ENCODE measurements around the gene FHDC1. TPM values are rescaled to one million over a fixed set of nuclear protein-coding genes. Genes with fewer than 3 reads are reported as not detected.

The FHDC1 gene
- total RNA-seq, 1 experiment from 2014 or later = 19.9 TPM

DNA sequence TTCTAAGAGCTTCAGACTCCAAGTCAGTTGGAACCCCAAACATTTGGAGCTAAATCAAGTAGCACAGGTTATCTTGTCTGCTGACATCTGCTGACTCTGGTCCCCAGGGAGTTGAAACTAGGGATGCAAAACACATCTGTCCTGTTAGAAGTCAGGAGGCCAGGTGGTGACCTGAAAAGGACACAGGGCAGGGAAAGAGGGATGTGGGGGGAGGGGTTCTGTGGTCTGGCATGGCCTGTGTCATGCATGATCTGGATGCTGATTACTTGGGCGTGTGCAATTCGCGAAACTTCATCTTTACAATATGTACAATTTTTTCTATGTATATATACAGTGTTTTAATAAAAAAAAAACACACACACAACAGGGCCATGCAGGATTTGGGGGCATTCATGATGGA lies 55.3 kb downstream of the FHDC1 start:
- no peak overlapping the region for H4K8ac ChIP-seq (replicated peaks; ENCODE audit: insufficient read length, low read depth, low read length)
- H3K27ac Mint-ChIP-seq = no peak overlapping the region
- H2BK15ac ChIP-seq (ENCODE audit: low read depth, low read length) = no peak overlapping the region
- H3K18ac ChIP-seq (ENCODE audit: insufficient read length, low read depth, low read length) = no peak overlapping the region
- H3K79me2 ChIP-seq (ENCODE audit: insufficient read depth, low read length) = no peaks in the 10 kb centered on the region
- no peak overlapping the region for H4K91ac ChIP-seq (ENCODE audit: insufficient read length, low read depth, low read length)
- no peak overlapping the region for H2BK12ac ChIP-seq (ENCODE audit: insufficient read length, low read depth, low read length)
- H3K79me1 ChIP-seq (ENCODE audit: insufficient read depth, low read depth, low read length, poor library complexity, severe bottlenecking) = no peaks in the 10 kb centered on the region
- H3K9me3 Mint-ChIP-seq = no peaks in the 10 kb centered on the region; a peak in 1 of 5 replicates
- H3K56ac ChIP-seq (ENCODE audit: insufficient read length, low read depth, low read length) = no peak overlapping the region
- WGBS (ENCODE audit: extremely low coverage, insufficient read length, low lambda C conversion rate) = no CpG with 5 or more reads among the region's 3 CpGs
- H3K36me3 Mint-ChIP-seq (ENCODE audit: insufficient read depth in 1 of 3, low read depth in 3 of 3) = no peaks in the 10 kb centered on the region
- H2AK5ac ChIP-seq (ENCODE audit: insufficient read length, low read length) = no peak overlapping the region
- H3K27me3 ChIP-seq (ENCODE audit: insufficient read depth, low read length) = no peaks in the 10 kb centered on the region
- no peaks in the 10 kb centered on the region for H4K20me1 ChIP-seq (ENCODE audit: control insufficient read depth, insufficient read depth, insufficient read length)
- H2BK5ac ChIP-seq (ENCODE audit: insufficient read length, low read length) = no peak overlapping the region
- H3K4me1 ChIP-seq (ENCODE audit: insufficient read depth, low read length) = peaks cover 3% of the 10 kb centered on the region; the same call in 1 of the 2 replicates
- no peak overlapping the region for H3K14ac ChIP-seq (ENCODE audit: insufficient read depth, low read length)
- no peak overlapping the region for H2AFZ ChIP-seq (ENCODE audit: low read length)
- H3K4me2 ChIP-seq (ENCODE audit: insufficient read depth, insufficient read length, low read length) = no peak overlapping the region
- no peak overlapping the region for H3K23ac ChIP-seq (ENCODE audit: insufficient read length, low read depth, low read length)
- no peak overlapping the region for H2BK120ac ChIP-seq (ENCODE audit: low read depth, low read length, poor library complexity, severe bottlenecking)
- TF ChIP-seq, protein P1, sequence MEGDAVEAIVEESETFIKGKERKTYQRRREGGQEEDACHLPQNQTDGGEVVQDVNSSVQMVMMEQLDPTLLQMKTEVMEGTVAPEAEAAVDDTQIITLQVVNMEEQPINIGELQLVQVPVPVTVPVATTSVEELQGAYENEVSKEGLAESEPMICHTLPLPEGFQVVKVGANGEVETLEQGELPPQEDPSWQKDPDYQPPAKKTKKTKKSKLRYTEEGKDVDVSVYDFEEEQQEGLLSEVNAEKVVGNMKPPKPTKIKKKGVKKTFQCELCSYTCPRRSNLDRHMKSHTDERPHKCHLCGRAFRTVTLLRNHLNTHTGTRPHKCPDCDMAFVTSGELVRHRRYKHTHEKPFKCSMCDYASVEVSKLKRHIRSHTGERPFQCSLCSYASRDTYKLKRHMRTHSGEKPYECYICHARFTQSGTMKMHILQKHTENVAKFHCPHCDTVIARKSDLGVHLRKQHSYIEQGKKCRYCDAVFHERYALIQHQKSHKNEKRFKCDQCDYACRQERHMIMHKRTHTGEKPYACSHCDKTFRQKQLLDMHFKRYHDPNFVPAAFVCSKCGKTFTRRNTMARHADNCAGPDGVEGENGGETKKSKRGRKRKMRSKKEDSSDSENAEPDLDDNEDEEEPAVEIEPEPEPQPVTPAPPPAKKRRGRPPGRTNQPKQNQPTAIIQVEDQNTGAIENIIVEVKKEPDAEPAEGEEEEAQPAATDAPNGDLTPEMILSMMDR (conservative IDR thresholded peaks at IDR 0.05) = no peak
- H3K27ac ChIP-seq (ENCODE audit: insufficient read length, low read depth, low read length) = no peak overlapping the region
- H3K4me3 Mint-ChIP-seq = no peak overlapping the region
- DNase-seq = no peak
- no peak overlapping the region for H4K5ac ChIP-seq (ENCODE audit: insufficient read length, low read depth, low read length)
- H3K4me1 Mint-ChIP-seq = peaks cover 23 to 30% of the 10 kb centered on the region in 2 experiments
- H3K9me3 ChIP-seq (ENCODE audit: control insufficient read depth, low read depth, low read length) = no peaks in the 10 kb centered on the region
- no peaks in the 10 kb centered on the region for H3K23me2 ChIP-seq (ENCODE audit: insufficient read length, low read depth, low read length, poor library complexity, severe bottlenecking)
- no peak overlapping the region for H2BK20ac ChIP-seq (ENCODE audit: low read depth, low read length, poor library complexity, severe bottlenecking)
- peaks cover 4% of the 10 kb centered on the region for H3K27me3 Mint-ChIP-seq (ENCODE audit: low read depth)
- H3K4ac ChIP-seq (ENCODE audit: low read depth, low read length) = no peak overlapping the region
- H3K9ac ChIP-seq (ENCODE audit: extremely low read depth, insufficient read length, low read length) = no peak overlapping the region
- no peak overlapping the region for H3T11ph ChIP-seq (ENCODE audit: low read length)

Data from H9 (cell line).